H1 (cell line): Measurements from ENCODE around the gene DDX21. TPM values are rescaled to one million over a fixed set of nuclear protein-coding genes. Genes with fewer than 3 reads are reported as not detected.

ENCODE experiments used
- BACH1 ChIP-seq: IDR thresholded peaks from 2 replicates; pipeline ENCODE4 v1.6.1; 2012; ENCODE audit warnings: low read length, improper control_type of control experiment
- HDAC2 ChIP-seq, 2 experiments: fragments of 300-600 bp in 1 of 2; sonication (generic) in 1 of 2; IDR thresholded peaks; 2 replicates each; pipeline ENCODE4 v1.6.1; 2011 to 2012; ENCODE audit warnings: low read depth in 2 of 2, low read length in 2 of 2, mild to moderate bottlenecking in 2 of 2, moderate library complexity in 2 of 2, borderline replicate concordance in 1 of 2, inconsistent platforms in 1 of 2
- SAP30 ChIP-seq: fragments of 300-600 bp; sonication (generic); IDR thresholded peaks from 2 replicates; pipeline ENCODE4 v1.7.1; 2012; ENCODE audit warnings: low read length, moderate library complexity, mild to moderate bottlenecking, inconsistent platforms; ENCODE audit not compliant: insufficient read depth, insufficient replicate concordance
- TAF1 ChIP-seq: IDR thresholded peaks from 2 replicates; pipeline ENCODE4 v1.6.1; 2011; ENCODE audit warnings: mild to moderate bottlenecking, low read depth, low read length
- TBP ChIP-seq: IDR thresholded peaks from 2 replicates; pipeline ENCODE4 v1.6.1; 2011; ENCODE audit warnings: low read depth, low read length, improper control_type of control experiment
- polyA plus RNA-seq, 7 experiments: library from polyadenylated mRNA; depleted of rRNA in 3 of 7; stranded (reverse) in 5 of 7; unstranded in 2 of 7; fragments of >200 nt in 5 of 7; fragments of 200-250 nt in 2 of 7; gene quantifications; 1 replicate in 5 of 7; 2 replicates in 1 of 7; 4 replicates in 1 of 7; pipeline versions ENCODE4 v1.2.1 to v1.2.3, GENCODE V29; 2011 to 2013; ENCODE audit warnings: missing spikeins in 2 of 7, mixed read lengths in 2 of 7
- total RNA-seq: library from RNA; stranded (reverse); fragmentation: NEBNext Ultra II Directional; extraction: Animal tissue kit (Norgen Biotek cat#: 25700); gene quantifications from 2 replicates; pipeline ENCODE4 v1.2.1, GENCODE V29; 2021

Gene DDX21
- total and polyA plus RNA-seq, 2 of the 8 experiments (the other 6 are each of a cell fraction or from before 2014, with no cell fraction given), result 67.0 to 195 TPM

DNA sequence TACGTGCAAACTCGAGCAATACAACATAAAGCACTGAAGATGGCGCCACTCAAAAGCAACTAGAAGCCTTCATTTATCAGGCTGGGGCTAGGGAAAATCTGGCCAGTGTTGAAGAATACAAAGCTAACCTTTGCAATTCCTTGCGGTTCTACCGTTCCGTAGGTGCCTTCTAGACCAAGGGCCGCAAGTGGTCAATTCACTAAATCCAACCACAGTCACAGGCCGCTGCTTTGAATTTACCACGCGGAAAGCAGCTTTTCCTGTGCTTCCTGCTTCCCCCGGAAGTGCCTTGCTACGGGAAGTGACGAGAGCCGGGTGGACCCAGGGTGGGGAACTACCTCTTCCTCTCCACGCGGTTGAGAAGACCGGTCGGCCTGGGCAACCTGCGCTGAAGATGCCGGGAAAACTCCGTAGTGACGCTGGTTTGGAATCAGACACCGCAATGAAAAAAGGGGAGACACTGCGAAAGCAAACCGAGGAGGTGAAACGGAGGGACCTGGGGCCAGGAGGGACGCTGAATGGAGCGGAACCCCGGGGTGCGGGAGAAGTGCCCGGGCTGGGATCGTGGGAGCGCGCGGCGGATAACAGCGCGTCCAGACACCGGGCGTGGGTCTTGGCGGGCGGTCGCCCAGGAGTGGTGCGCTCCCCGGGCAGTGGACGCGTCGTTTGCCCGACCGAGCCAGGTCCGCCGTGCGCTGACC is at the start of gene DDX21 (continued):
- peak in 1 of 2 experiments; percentile 53; a peak in 2 of 4 replicates for TF ChIP-seq HDAC2 (IDR thresholded peaks at IDR 0.05; ENCODE audit: borderline replicate concordance in 1 of 2, low read depth in 2 of 2, low read length in 2 of 2)
- TF ChIP-seq TBP, result peak; percentile 56; the same call in 1 of the 2 replicates
- peak; percentile 54; the same call in 1 of the 2 replicates for TF ChIP-seq BACH1
- TF ChIP-seq TAF1, result peak; percentile 82
- peak; percentile 74 for TF ChIP-seq SAP30
